HepG2 (cell line): ENCODE measurements around the gene ITGB2.
A peak's percentile ranks its signal among the peaks of the same experiment; 100 is the strongest.

Source experiments
- BRCA1 ChIP-seq: sonication (generic); formaldehyde crosslinking; IDR thresholded peaks from 2 replicates; pipeline ENCODE4 v1.4.0; 2020; ENCODE audit warnings: missing genetic modification reagents
- CTCF ChIP-seq: sonication (generic); formaldehyde crosslinking; IDR thresholded peaks from 2 replicates; pipeline ENCODE4 v1.5.0; 2020; ENCODE audit warnings: mild to moderate bottlenecking, missing genetic modification reagents, moderate library complexity
- EZH2 ChIP-seq: conservative IDR thresholded peaks from 2 replicates; pipeline ENCODE4 v1.6.1; 2012; ENCODE audit warnings: mild to moderate bottlenecking, low read depth, low read length, moderate library complexity
- HNF4G ChIP-seq, 2 experiments: sonication (generic) in 1 of 2; formaldehyde crosslinking in 1 of 2; IDR thresholded peaks; 2 replicates each; pipeline versions ENCODE4 v1.4.0 to v1.6.1; 2011 to 2020; ENCODE audit warnings: borderline replicate concordance in 2 of 2, low read depth in 2 of 2, mild to moderate bottlenecking in 2 of 2, low read length in 1 of 2, missing genetic modification reagents in 1 of 2, moderate library complexity in 1 of 2
- KAT7 ChIP-seq: IDR thresholded peaks from 2 replicates; pipeline ENCODE4 v1.6.1; 2018; ENCODE audit warnings: borderline replicate concordance, missing compliant biosample characterization
- PAF1 ChIP-seq: IDR thresholded peaks from 2 replicates; pipeline ENCODE4 v1.6.1; 2016; ENCODE audit warnings: missing genetic modification reagents, missing compliant biosample characterization
- REST ChIP-seq, 2 experiments: IDR thresholded peaks; 2 replicates each; pipeline ENCODE4 v1.6.1; 2011 to 2012; ENCODE audit warnings: low read length in 2 of 2, borderline replicate concordance in 1 of 2, low read depth in 1 of 2, mild to moderate bottlenecking in 1 of 2, moderate library complexity in 1 of 2
- SP1 ChIP-seq, 2 experiments: fragments of 450-650 bp in 1 of 2; sonication (generic) in 1 of 2; formaldehyde crosslinking in 1 of 2; IDR thresholded peaks; 2 replicates each; pipeline versions ENCODE4 v1.4.0 to v1.6.1; 2016 to 2020; ENCODE audit warnings: missing genetic modification reagents in 1 of 2
- TAF1 ChIP-seq: sonication (generic); formaldehyde crosslinking; IDR thresholded peaks from 2 replicates; pipeline ENCODE4 v1.4.0; 2020; ENCODE audit warnings: missing genetic modification reagents
- ZNF589 ChIP-seq: sonication (generic); formaldehyde crosslinking; conservative IDR thresholded peaks from 2 replicates; pipeline ENCODE4 v1.8.0; 2022; ENCODE audit warnings: mild to moderate bottlenecking, moderate library complexity, missing genetic modification reagents
- ZNF609 ChIP-seq: sonication (generic); formaldehyde crosslinking; IDR thresholded peaks from 2 replicates; pipeline ENCODE4 v1.4.0; 2020; ENCODE audit warnings: mild to moderate bottlenecking, missing genetic modification reagents, borderline replicate concordance

- TF ChIP-seq BRCA1 (CRISPR knock-in tag) (no peak), REST (IDR thresholded peaks at IDR 0.05; ENCODE audit: borderline replicate concordance in 1 of 2, low read depth in 1 of 2, low read length in 2 of 2) (peak in 1 of 2 experiments; percentile 23; a peak in 1 of 4 replicates), ZNF609 (CRISPR knock-in tag) (no peak), SP1 (IDR thresholded peaks at IDR 0.05) (no peak), SP1 (CRISPR knock-in tag; IDR thresholded peaks at IDR 0.05) (peak; percentile 28; the same call in 1 of the 2 replicates), ZNF589 (CRISPR knock-in tag) (no peak), CTCF (CRISPR knock-in tag) (0 out of 2 replicates have a peak, but pooled peaks have one; percentile 2), EZH2 (no peak), KAT7 (no peak), HNF4G (IDR thresholded peaks at IDR 0.05; ENCODE audit: borderline replicate concordance, low read depth, low read length) (no peak), HNF4G (CRISPR knock-in tag; IDR thresholded peaks at IDR 0.05; ENCODE audit: borderline replicate concordance, low read depth) (peak; percentile 53; the same call in 1 of the 2 replicates), PAF1 (CRISPR knock-in tag) (no peak), TAF1 (peak; percentile 89)
These were observed 47.1 kb downstream of the ITGB2 start, which contains the start of gene PTTG1IP for GRCh38 chr21:44873356-44874239.
